Measurements from ENCODE around the gene ATP8A2. TPM values are rescaled to one million over a fixed set of nuclear protein-coding genes. Genes with fewer than 3 reads are reported as not detected.

The ATP8A2 gene
- total RNA-seq, 1 experiment from 2014 or later = 5.2 TPM

DNA sequence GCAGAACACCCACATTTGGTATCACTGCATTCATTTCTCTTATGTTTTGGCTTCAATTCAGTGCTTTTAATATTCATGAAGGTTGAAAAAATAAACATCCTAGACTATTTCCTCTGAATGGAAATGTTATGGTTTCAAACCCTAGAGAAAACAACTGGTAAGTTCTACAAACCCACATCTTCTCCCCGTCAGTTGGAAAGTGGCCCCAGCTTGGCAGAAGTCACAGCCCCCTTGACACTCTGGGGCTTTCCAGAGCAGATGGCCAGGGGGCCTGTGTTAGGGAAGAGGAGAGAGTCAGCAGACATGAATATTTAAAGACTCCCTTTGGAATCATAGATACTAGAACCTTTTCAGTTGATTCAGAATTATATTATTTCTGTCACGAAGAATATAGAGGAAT lies 556.2 kb downstream of the ATP8A2 start (continued):
- no peak for TF ChIP-seq AFF4 (CRISPR knock-in tag; IDR thresholded peaks at IDR 0.05; ENCODE audit: borderline replicate concordance)

DNA sequence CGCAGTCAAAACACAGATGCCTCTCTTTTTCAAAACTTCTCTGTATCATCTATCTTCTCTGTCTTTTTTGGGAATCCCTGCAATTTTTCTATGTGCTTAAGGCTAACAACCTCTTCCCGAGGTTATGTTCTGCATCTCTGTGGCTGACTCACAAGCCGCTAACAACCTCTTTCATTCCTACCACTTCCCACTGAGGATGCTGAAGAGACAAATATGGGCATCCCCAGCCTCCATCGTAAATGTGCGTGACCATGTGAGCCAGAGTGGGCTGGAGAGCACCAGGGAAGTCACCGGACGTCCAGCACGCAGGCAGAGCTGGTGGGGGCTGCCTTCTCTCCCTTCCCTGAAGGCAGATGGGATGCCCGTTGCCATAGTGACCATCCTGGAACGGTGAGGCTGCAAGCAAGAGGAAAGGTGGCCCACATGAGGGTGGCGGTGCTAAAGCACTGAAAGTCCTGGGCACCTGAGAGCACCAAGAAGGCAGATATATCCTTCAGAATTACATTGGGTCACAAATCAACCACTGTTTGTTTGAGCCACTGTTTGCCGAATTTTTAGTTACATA lies 557.2 kb downstream of the ATP8A2 start:
- ATAC-seq (no peak), DNase-seq (ENCODE audit: low spot score) (no peak)
- Mint-ChIP-seq H3K27me3 (ENCODE audit: low read depth) (peaks cover 25% of the 10 kb centered on the region), H3K9me3 (peaks cover 7% of the 10 kb centered on the region; the same call in 1 of the 2 replicates), H3K27ac (no peak overlapping the region), H3K4me1 (peaks cover 56% of the 10 kb centered on the region), H3K36me3 (no peaks in the 10 kb centered on the region), H3K4me3 (no peak overlapping the region)
- TF ChIP-seq FOXJ3 (CRISPR knock-in tag; IDR thresholded peaks at IDR 0.05; ENCODE audit: borderline replicate concordance) (no peak), MYBL2 (CRISPR knock-in tag; IDR thresholded peaks at IDR 0.05) (no peak), PRRX2 (CRISPR knock-in tag; IDR thresholded peaks at IDR 0.05) (no peak), ATF3 (CRISPR knock-in tag; conservative IDR thresholded peaks at IDR 0.05) (no peak), MXD4 (CRISPR knock-in tag; IDR thresholded peaks at IDR 0.05; ENCODE audit: borderline replicate concordance) (no peak), ZNF532 (CRISPR knock-in tag; IDR thresholded peaks at IDR 0.05; ENCODE audit: borderline replicate concordance) (no peak)
- TF ChIP-seq, protein P1, sequence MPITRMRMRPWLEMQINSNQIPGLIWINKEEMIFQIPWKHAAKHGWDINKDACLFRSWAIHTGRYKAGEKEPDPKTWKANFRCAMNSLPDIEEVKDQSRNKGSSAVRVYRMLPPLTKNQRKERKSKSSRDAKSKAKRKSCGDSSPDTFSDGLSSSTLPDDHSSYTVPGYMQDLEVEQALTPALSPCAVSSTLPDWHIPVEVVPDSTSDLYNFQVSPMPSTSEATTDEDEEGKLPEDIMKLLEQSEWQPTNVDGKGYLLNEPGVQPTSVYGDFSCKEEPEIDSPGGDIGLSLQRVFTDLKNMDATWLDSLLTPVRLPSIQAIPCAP (CRISPR knock-in tag; IDR thresholded peaks at IDR 0.05) = no peak
- CTCF ChIA-PET = no interaction called here
- POLR2A ChIA-PET = no interaction called here

GRCh38 chr13:25929816-25930215 lies 558.0 kb downstream of the ATP8A2 start:
- Mint-ChIP-seq H3K4me1 (peaks cover 51% of the 10 kb centered on the region), H3K27me3 (ENCODE audit: low read depth) (peaks cover 19% of the 10 kb centered on the region; the same call in 1 of the 2 replicates), H3K9me3 (peaks cover 1% of the 10 kb centered on the region; the same call in 1 of the 2 replicates), H3K36me3 (no peaks in the 10 kb centered on the region), H3K4me3 (no peak overlapping the region), H3K27ac (peak overlapping the region; percentile 12; the same call in 1 of the 2 replicates)
- CTCF ChIA-PET = no interaction called here
- DNase-seq (ENCODE audit: low spot score) = no peak
- POLR2A ChIA-PET = no interaction called here
- no peak for ATAC-seq
- no peak for TF ChIP-seq HMGXB4 (CRISPR knock-in tag; IDR thresholded peaks at IDR 0.05)
- no peak for TF ChIP-seq ZSCAN18 (CRISPR knock-in tag; IDR thresholded peaks at IDR 0.05)
- no peak for TF ChIP-seq SMAD4 (CRISPR knock-in tag; IDR thresholded peaks at IDR 0.05)
- TF ChIP-seq, protein P2, sequence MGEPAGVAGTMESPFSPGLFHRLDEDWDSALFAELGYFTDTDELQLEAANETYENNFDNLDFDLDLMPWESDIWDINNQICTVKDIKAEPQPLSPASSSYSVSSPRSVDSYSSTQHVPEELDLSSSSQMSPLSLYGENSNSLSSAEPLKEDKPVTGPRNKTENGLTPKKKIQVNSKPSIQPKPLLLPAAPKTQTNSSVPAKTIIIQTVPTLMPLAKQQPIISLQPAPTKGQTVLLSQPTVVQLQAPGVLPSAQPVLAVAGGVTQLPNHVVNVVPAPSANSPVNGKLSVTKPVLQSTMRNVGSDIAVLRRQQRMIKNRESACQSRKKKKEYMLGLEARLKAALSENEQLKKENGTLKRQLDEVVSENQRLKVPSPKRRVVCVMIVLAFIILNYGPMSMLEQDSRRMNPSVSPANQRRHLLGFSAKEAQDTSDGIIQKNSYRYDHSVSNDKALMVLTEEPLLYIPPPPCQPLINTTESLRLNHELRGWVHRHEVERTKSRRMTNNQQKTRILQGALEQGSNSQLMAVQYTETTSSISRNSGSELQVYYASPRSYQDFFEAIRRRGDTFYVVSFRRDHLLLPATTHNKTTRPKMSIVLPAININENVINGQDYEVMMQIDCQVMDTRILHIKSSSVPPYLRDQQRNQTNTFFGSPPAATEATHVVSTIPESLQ (CRISPR knock-in tag; IDR thresholded peaks at IDR 0.05) = no peak
- TF ChIP-seq NR1H2 (CRISPR knock-in tag; IDR thresholded peaks at IDR 0.05) = no peak
- no peak for TF ChIP-seq CREB1 (CRISPR knock-in tag; IDR thresholded peaks at IDR 0.05)
- TF ChIP-seq JAZF1 (CRISPR knock-in tag; IDR thresholded peaks at IDR 0.05) = no peak
- no peak for TF ChIP-seq MYBL2 (CRISPR knock-in tag; IDR thresholded peaks at IDR 0.05)
- TF ChIP-seq SOX15 (CRISPR knock-in tag; IDR thresholded peaks at IDR 0.05) = no peak

All from WTC11 (cell line).